Endothelial cell of umbilical vein (primary cell): ENCODE results near the gene OTP. TPM values are rescaled to one million over a fixed set of nuclear protein-coding genes. Genes with fewer than 3 reads are reported as not detected.

ENCODE experiments used
- BruUV-seq: library from RNA; stranded (reverse); fragments of 400-500 nt; replicated peaks from 2 replicates; lab custom pipeline; 2021; lab: Mats Ljungman, UMichigan
- CTCF ChIA-PET: fragments of 300-600, 350-600 bp; sonication (Branson Sonifier 250); formaldehyde crosslinking; loops from one replicate; lab custom pipeline; 2021; ENCODE audit warnings: antibody characterized with exemption, inconsistent platforms; lab: Charles Lee
- POLR2A ChIA-PET: fragments of 300-600, 350-600 bp; sonication (Branson Sonifier 250); formaldehyde crosslinking; loops from one replicate; lab custom pipeline; 2021; ENCODE audit warnings: antibody characterized with exemption, inconsistent platforms; lab: Charles Lee
- DNase-seq: peaks from one replicate; pipeline ENCODE4 v3.0.0-alpha.2; 2011; ENCODE audit warnings: low read depth, low spot score
- FAIRE-seq: peaks from 2 replicates; lab custom pipeline; 2011; peaks lifted over from hg19 to GRCh38; lab: Jason Lieb, UNC
- H2AFZ ChIP-seq: 2 replicates; pipeline ENCODE4 v1.6.0; 2012; ENCODE audit warnings: low read depth, low read length, control low read depth, inconsistent platforms
- H3K27ac ChIP-seq: 2 replicates; pipeline ENCODE4 v1.5.1; 2011; ENCODE audit warnings: low read depth, mild to moderate bottlenecking, control low read depth, low read length, moderate library complexity; ENCODE audit not compliant: insufficient read depth
- H3K27me3 ChIP-seq, 2 experiments: 2 replicates each; pipeline versions ENCODE4 v1.6.0 to v1.6.1; 2011; ENCODE audit warnings: low read length in 2 of 2, mixed read lengths in 1 of 2; ENCODE audit not compliant: control insufficient read depth in 2 of 2, insufficient read depth in 2 of 2
- H3K36me3 ChIP-seq, 2 experiments: 2 replicates in 1 of 2; 3 replicates in 1 of 2; pipeline ENCODE4 v1.5.1; 2011; ENCODE audit warnings: low read length in 2 of 2, mild to moderate bottlenecking in 1 of 2, moderate library complexity in 1 of 2; ENCODE audit not compliant: control insufficient read depth in 2 of 2, insufficient read depth in 2 of 2; ENCODE audit errors: extremely low read depth in 1 of 2
- H3K4me1 ChIP-seq: 3 replicates; pipeline ENCODE4 v1.5.1; 2011; ENCODE audit warnings: mild to moderate bottlenecking, low read length; ENCODE audit not compliant: control insufficient read depth, insufficient read depth; ENCODE audit errors: extremely low read depth
- H3K4me2 ChIP-seq: 2 replicates; pipeline ENCODE4 v1.6.1; 2011; ENCODE audit warnings: low read length, control low read depth, mixed read lengths; ENCODE audit not compliant: insufficient read depth
- H3K4me3 ChIP-seq, 3 experiments: fragments of 200-600 bp in 1 of 3; sonication (generic), shearing (Covaris generic) in 1 of 3; replicated peaks in 1 of 3; 2 replicates each; pipeline ENCODE4 v1.5.1; 2011 to 2016; ENCODE audit warnings: control low read depth in 3 of 3, low read length in 3 of 3, mild to moderate bottlenecking in 2 of 3, inconsistent platforms in 1 of 3, low read depth in 1 of 3, moderate library complexity in 1 of 3; ENCODE audit not compliant: insufficient read depth in 1 of 3
- H3K79me2 ChIP-seq: 2 replicates; pipeline ENCODE4 v1.6.0; 2012; ENCODE audit warnings: low read length, inconsistent platforms; ENCODE audit not compliant: control insufficient read depth, insufficient read depth
- H3K9ac ChIP-seq: replicated peaks from 2 replicates; pipeline ENCODE3; 2011; ENCODE audit warnings: low read length, control low read depth; ENCODE audit not compliant: insufficient read depth; ENCODE audit errors: extremely low read depth
- H3K9me1 ChIP-seq: replicated peaks from 3 replicates; pipeline ENCODE4 v1.6.0; 2011; ENCODE audit warnings: mild to moderate bottlenecking, low read length; ENCODE audit not compliant: control insufficient read depth, insufficient read depth; ENCODE audit errors: extremely low read depth
- H3K9me3 ChIP-seq: replicated peaks from 2 replicates; pipeline ENCODE4 v1.5.1; 2012; ENCODE audit warnings: low read length, inconsistent platforms; ENCODE audit not compliant: control insufficient read depth, insufficient read depth
- H4K20me1 ChIP-seq: replicated peaks from 2 replicates; pipeline ENCODE3; 2011; ENCODE audit warnings: mild to moderate bottlenecking, low read length; ENCODE audit not compliant: control insufficient read depth, insufficient read depth; ENCODE audit errors: extremely low read depth
- CTCF ChIP-seq, 2 donors: IDR thresholded peaks; 1 replicate in 1 of 2; 2 replicates in 1 of 2; pipeline ENCODE4 v1.5.1; 2011; ENCODE audit warnings: low read length in 2 of 2, mild to moderate bottlenecking in 2 of 2, moderate library complexity in 2 of 2, control low read depth in 1 of 2, inconsistent platforms in 1 of 2, low read depth in 1 of 2; ENCODE audit not compliant: insufficient read depth in 1 of 2; ENCODE audit errors: extremely low read depth in 1 of 2
- EZH2 ChIP-seq: IDR thresholded peaks from 2 replicates; pipeline ENCODE4 v1.6.1; 2012; ENCODE audit warnings: borderline replicate concordance, low read depth, mild to moderate bottlenecking, moderate library complexity, low read length, inconsistent platforms; ENCODE audit not compliant: severe bottlenecking
- GATA2 ChIP-seq: IDR thresholded peaks from 2 replicates; pipeline ENCODE4 v1.7.0; 2011; ENCODE audit warnings: low read depth, mild to moderate bottlenecking, moderate library complexity, mixed read lengths, low read length; ENCODE audit not compliant: insufficient read length, insufficient read depth
- JUN ChIP-seq: IDR thresholded peaks from 2 replicates; pipeline ENCODE4 v1.6.1; 2011; ENCODE audit warnings: borderline replicate concordance, low read depth; ENCODE audit not compliant: insufficient read length, insufficient read depth
- MYC ChIP-seq: IDR thresholded peaks from one replicate; pipeline ENCODE4 v1.6.1; 2011; ENCODE audit warnings: mild to moderate bottlenecking, low read depth, low read length
- dilution Hi-C: fragments of 300-500 bp; cut with MboI; formaldehyde crosslinking; loops from one replicate; pipeline ENCODE4 v1.15.0; 2019; ENCODE audit warnings: low sequenced_read_pairs; ENCODE audit not compliant: extremely low pct_ligation_motif_present
- intact Hi-C: fragments of 100-400 bp; cut with micrococcal nuclease; formaldehyde crosslinking; loops from one replicate; pipeline ENCODE4 v1.10.0; 2022
- polyA plus RNA-seq, 4 experiments: library from polyadenylated mRNA; depleted of rRNA in 3 of 4; stranded (reverse) in 3 of 4; unstranded in 1 of 4; fragments of >200 nt; gene quantifications; 2 replicates each; pipeline versions ENCODE4 v1.2.1 to v1.2.3, GENCODE V29; 2011 to 2012; ENCODE audit warnings: missing spikeins in 1 of 4
- total RNA-seq: library from RNA; stranded (reverse); gene quantifications from 2 replicates; pipeline ENCODE4 v1.2.3, GENCODE V29; 2021

The OTP gene
- total and polyA plus RNA-seq, 2 donors (not counting 3 experiments of a cell fraction or from before 2014, with no cell fraction given): not detected

GRCh38 chr5:77633207-77633675 is 5.3 kb downstream of the OTP start:
- Histone ChIP-seq H3K27me3 (peaks cover 71 to 100% of the 10 kb centered on the region in 2 experiments), H3K4me2 (no peak overlapping the region), H3K79me2 (no peaks in the 10 kb centered on the region), H3K4me1 (peaks cover 5% of the 10 kb centered on the region), H3K27ac (no peak overlapping the region), H2AFZ (no peak overlapping the region), H4K20me1 (no peaks in the 10 kb centered on the region), H3K4me3 (no peak overlapping the region), H3K9me1 (no peaks in the 10 kb centered on the region), H3K9ac (no peak overlapping the region), H3K9me3 (no peaks in the 10 kb centered on the region), H3K36me3 (no peaks in the 10 kb centered on the region)
- no peak for TF ChIP-seq EZH2
- no peak for TF ChIP-seq JUN
- no peak for TF ChIP-seq GATA2
- TF ChIP-seq MYC: no peak
- TF ChIP-seq CTCF (IDR thresholded peaks at IDR 0.05; ENCODE audit: extremely low read depth in 1 of 2, insufficient read depth in 1 of 2, low read depth in 1 of 2, low read length in 2 of 2): no peak
- no peak for DNase-seq
- intact Hi-C loops (loop anchor here (5.0 to 10.0 kb wide), 2 partner anchors 339 to 768 kb away; no protein-coding TSS in a partner anchor), dilution Hi-C loops (no loop called here)
- ChIA-PET CTCF (interaction anchor here (1.2 kb wide), 1 partner anchor 13 kb away, joined by 3 read pairs; no protein-coding TSS in a partner anchor), POLR2A (no interaction called here)
- BruUV-seq: no TSS peak
- FAIRE-seq: no peak
